Esophagus mucosa (tissue), 1 donor: ENCODE results near the gene GADL1. TPM values are rescaled to one million over a fixed set of nuclear protein-coding genes. Genes with fewer than 3 reads are reported as not detected.

ENCODE experiments used
- ATAC-seq: fragments of 200-7000 bp; cut with Tn5 transposase; one replicate; pipeline ENCODE4 v1.9.1; 2020
- total RNA-seq: library from RNA; stranded (reverse); gene quantifications from one replicate; pipeline ENCODE4 v1.2.4, GENCODE V29; 2023
- donor health status: DM: yes; HTN: yes; CAD: no.

GADL1 gene
- total RNA-seq, 1 donor from 2014 or later = not detected

DNA sequence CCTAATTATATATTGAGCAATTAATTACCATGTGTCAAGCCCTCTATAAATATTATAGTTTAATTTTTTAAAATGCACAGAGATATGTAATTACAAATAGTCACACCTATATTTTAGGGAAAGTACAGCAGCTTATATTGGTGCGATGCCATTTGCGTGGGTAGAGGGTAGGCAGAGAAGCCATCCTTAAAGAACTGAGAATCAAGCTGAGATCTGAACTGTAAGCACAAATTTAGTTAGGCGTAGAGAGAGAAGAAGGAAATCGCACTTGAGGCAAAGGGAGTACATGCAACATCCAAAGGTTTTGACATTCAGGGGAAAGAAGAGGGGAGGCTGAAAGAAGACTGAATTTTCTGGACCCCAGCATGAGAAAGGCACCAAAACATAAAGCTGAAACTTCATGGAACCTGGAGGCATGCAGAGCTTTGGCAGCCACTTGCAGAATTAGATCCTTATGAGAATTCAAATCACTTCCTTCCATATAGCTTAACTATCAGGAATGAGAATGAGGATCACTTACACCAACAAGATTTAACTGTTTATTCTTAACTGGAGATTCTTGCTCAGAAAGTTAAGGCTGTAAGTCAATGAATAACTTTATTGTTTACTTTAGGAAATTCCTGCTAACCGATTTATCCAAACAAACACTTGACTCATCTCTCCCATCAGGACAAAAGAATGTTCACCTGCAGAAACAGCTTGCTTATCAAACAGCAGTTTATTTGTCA is 173.7 kb downstream of the GADL1 start:
- no peak for ATAC-seq

DNA sequence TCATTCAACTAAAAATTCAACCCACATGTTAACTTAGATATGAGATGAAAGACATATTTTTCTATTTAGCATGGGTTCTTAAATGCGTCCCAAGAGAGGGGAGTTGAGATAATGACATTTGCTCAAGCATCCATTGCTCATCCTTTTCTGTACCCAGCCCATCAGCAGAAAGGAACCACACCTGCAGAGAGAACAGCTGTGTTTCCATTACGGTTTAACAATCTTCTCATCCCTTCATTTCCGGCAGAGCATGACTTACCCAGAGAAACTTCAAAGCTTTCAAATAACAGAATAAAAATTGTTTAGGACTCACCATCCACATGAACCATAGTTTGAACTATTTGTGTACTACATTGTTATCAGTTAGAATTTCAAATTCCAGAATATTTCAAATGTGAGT is 174.9 kb downstream of the GADL1 start:
- no peak for ATAC-seq

DNA sequence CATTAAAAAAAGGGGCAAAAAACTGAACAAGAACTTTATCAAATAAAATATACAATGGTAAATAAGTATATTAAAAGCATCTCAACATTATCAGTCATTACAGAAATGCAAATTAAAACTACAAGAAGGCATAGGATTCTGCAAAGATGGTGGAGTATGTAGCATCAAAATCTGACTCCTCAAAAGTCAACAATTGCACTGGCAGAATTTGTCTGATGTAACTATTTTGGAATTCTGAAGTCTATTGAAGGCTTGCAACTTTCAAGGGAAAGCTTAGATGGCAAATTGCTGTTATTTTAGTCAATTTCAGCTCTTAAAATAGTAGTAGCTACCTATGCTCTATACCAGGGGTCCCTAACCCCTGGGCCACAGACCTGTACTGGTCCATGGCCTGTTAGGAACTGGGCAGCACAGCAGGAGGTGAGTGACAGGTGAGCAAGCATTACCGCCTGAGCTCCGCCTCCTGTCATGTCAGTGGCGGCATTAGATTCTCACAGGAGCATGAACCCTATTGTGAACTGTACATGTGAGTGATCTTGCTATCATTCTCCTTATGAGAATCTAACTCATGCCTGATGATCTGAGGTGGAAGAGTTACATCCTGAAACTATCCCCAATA is 180.5 kb downstream of the GADL1 start:
- ATAC-seq = no peak

DNA sequence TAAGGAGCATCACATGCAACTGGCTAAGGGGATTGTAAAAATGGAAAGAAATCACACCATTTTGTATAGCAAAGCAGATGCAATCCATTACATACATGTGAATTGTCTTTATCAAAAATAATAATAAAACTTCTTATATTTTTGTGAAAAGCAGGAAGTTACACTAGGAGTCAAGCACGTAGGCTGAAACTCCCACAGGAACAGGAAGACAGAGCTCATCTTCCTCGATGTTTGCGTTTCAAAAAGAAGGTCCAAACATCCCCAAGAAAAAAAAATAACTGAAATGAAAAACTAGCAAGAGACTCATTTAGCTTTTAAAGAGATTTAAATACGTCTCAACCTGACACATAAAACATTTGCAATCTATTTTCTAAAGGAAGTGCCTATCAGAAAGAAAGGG is 181.5 kb downstream of the GADL1 start:
- no peak for ATAC-seq

DNA sequence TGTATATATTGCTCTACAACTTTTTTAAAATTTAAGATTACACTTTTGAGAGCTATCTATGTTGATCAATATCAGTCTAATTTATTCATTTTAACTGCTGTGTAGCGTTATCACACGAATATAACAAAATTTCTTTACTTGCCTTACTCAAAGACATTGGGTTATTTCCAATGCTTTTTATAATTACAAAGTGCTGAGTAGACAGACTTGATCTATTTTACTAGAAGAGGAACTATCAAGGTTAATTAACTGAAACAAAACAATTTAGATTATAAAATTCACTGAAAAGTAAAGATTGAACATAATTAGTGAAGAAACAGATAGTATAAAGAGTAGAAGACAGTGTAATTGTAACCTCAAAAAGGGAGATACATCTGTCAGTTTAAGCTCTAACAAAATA is 182.6 kb downstream of the GADL1 start:
- ATAC-seq = no peak

DNA sequence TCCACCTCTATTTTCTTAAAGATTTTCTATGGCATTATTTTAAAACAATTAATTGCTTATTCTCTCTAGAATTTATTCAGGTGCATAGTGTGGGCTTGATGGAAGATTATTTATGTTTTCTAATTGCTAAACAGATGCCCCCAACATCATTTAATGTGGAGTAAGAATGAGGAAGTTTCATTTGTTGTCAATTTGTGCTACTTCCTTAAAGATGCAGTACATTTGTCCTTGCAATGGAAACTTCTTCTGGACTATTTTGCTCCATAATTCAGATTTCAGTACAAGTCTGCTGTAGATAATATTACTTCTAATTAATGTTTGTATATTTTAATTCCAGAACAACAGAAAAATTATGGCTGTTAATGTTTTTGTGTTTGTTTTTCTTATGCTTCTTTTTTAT is 183.3 kb downstream of the GADL1 start:
- ATAC-seq = no peak

DNA sequence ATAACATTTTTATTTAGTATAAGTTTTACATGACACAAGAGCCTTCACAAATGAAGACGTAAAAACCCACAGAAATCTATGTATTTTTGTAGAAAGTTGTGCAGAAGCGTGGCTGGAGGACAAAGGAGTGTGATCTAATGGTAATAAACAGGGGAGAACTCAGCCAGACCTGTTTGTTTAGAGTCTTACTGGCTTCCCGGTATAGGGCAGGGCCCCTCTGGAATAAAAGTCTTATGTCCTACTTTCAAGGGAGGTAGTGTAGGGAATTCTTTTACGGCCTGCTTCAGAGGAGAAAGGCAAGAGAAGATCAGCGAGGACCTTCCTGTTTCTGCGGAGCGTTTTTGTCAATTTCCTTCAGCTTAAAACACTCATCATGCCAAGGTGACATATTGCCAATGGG is 184.4 kb downstream of the GADL1 start:
- no peak for ATAC-seq

DNA sequence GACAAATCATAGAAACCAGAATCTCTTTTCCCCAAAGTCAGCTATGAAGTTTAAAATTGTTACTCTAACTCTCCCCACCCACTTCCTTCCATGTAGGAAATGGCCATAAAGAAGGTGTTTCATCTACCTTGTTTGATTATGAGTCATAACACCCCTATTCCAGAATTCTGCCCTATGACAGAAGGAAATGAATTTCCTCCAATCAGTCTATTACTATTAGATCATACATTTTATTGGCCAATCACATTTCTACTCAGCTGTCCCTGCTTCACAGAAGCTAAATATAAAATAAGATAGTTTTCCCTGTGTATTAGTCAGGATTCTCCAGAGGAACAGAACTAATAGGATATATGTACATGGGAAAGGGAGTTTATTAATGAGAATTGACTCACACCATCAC is 186.0 kb downstream of the GADL1 start:
- no peak for ATAC-seq

DNA sequence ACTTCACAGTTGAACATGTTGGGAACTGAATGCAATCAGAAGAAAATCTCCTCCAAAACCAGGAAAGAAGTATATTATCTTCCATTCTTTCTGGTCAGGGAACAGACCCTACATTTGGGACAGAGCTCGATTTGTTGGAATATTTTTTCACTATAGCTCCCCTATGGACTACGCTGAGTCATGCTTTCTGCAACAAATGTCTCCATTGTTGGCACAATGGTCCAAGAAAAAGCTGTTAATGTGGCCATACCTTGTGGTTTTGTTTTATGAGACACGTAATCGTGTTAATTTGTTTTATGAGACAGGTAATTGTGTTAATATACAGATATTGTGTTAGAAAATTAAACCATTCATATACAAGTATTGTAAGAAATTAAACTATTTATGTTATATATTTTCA is 186.6 kb downstream of the GADL1 start:
- no peak for ATAC-seq

DNA sequence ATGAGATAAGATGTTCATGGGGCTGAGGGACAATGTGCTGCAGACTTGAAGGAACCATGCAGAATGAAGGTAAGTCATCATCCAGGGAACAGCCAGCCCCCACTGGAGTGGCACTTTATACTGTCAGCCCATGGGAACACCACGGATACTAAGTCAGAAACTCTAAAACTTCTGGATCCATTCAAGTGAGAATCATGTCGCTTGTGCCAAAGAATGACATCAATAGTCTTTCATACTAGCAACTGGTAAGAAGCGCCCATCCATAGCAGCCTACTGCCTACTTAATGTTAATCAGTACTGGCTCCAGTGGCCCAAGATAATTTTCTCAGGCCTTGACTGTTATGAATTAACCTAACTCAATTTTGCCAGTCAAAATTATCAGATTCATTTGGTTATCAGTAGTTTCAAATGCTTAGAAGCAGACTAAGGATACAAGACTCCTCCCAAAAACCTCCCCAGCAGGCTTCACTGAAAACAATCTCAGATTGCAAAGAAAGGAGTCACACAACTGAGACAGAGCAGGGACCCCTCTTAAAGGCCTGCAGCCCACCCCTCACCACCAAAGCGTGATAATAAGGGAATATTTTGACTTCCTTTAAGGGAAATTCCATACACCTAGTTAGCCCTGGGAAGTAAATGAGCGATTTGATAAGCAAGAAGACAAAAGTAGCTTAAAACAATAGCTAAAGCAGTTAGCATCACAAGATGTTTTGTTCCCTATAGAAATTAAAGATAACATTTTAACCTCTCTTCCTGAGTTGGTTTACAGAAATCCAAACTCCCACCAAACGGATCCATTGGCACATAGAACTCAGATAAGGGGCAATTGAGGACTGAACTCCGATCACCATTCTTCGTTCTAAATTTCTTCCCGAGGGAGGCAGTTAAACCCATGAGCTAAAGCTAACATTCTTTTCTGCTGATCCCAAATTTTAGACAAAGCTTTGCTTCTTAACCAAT is 189.2 kb downstream of the GADL1 start:
- ATAC-seq = no peak

DNA sequence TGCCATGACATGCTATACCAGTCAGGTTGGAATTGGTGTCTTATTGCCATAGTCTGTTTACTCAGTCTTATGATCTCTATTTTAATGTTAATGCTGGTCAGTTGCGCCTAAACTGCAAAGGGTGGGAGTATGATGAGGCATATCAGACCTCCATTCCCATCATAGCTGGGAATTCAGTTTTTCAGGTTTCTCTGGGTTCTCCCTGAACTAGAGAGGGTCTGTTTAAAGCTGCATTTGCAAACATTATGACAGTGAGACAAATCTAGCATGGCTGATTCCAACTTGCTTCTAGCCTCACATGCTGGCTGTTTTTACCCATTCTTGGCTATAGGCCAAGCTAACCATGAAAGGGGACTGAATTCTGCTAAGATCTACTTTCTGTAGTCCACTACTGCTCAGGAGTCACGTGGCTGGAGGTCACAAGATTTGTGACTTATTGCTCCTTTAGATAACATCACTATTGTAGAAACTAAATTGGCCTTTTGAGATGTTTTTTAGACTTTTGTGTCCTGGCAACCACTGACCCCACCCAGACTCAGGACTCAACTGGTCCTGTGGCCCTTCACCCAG is 191.5 kb downstream of the GADL1 start:
- ATAC-seq = no peak

DNA sequence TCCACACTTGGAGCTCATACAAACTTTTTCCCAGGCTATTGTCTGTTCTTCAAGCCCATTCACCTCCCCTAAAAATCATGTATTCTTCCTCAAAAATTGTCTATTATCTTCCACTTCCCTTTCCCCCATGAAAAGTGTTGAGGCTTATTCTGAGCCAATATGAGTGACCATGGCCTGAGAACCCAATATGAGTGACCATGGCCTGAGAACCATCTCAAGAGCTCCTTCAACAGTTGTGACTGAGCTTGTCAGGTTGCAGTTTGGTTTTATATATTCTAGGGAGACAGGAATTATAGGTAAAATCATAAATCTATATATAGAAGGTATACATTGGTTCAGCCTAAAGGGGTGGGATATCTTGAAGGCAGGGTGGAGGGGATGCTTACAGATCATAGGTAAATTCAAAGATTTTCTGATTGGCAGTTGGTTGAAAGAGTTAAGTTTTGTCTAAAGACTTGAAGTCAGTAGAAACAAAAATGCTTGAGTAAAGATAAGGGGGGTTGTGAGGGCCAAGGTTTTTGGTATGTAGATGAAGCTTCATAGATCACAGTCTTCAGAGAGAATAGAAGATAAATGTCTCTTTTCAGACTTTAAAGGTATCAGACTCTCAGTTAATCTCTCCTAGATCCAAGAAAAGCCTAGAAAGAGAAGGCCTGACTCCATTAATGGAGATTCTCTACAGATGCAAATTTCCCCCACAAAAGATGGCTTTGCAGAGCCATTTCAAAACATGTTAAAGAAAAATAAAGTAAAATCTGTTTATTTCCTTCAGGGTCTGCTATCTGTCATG is 192.2 kb downstream of the GADL1 start:
- no peak for ATAC-seq

DNA sequence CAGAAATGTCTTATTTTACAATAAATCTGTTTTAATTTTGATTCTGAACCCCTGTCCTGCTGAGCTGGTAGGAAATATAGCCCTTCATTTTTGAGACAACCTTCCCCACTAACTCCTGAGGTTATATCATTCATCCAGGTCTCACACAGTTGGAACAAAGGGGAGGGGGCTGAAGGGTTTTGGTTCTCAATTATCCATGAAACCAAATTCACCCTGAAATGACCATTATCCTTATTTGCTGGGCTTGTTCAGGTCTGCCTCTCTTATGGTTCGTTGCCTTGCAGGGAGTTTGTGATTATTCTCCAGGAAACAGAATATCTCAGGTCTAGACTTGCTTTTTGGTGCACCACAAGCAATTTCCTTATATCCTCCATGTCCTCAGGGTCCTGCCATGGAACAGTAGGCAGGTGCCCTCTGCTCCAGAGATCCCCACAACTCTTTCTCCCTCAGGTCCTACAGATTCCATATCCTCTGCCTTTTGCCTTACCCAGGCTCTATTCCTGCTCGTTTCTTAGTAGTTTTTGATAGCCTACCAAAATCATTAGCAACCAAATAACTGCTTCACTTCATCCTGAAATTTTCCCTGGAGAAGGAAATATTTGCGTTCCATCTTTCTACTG is 193.6 kb downstream of the GADL1 start:
- no peak for ATAC-seq

DNA sequence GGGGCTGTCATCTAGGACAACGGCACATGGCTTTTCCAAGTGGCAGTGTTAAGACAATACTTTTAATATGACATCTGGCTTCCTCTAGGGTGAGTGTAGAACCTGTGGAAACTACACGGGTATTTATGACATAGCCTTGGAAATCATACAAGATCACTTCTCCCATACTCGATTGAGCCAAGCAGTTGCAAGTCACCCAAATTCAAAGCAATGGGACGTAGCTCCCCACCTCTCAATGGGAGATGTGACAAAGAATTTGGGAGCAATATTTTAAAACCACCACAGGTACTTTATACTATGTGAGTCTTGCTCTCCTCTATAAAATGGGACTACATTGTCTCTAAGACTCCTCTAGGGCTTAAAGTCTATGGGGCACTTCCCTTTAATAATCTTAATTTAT is 194.5 kb downstream of the GADL1 start:
- no peak for ATAC-seq

DNA sequence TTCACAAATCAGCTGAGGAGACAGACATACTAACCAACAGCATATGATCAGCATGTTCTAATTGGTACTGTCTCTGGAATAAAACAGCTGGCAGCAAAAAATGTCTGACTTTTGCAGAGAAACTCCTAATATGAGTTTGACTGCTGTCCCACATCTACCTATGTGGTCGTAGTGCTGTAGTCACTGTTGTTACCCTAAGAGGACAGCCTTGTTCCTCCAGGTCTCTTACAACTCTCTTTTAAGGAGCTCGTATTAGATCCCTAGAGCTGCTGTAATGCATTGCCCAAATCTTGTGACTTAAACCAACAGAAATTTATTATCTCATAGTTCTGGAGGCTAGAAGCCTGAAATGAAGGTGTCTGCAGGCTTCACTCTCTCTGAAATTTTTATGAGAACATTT is 195.9 kb downstream of the GADL1 start:
- ATAC-seq = no peak

DNA sequence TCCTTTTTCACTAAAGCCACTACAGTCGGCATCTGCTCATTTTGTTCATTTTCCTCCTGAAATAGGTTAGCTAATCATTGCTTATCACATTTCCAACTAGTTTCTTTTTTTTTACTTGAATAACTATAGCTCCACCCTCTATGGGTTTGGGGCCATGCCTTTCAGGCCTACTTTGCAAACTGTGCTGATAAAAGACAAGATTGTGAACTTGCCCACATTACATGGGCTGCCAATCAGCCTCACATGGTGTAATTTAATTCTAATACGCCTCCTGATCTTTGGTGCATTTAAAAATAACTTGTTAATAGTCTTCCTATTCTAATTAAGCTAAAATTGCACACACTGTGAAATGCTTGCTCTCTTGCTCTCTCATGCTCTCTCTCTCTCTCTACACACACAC is 197.6 kb downstream of the GADL1 start:
- no peak for ATAC-seq

DNA sequence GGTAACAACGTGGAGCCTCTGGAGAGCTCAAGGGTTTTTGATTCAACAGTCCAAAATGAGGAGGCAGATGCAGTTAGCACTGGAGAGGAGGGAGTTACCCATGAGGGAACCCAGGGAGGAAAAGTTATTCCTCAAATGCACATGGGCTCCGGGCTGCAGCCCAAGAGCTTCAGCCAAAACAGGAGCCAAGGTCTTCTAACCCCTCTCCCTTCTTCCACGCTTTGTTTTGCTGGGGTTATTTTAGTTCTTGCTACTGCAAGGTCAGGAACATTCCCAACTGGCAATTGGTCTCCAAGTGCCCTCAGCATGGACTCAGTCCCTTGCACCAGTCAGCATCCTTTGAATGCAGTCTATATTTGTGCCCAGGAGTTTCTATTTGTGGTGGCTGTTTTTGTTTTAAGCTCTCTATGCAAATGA is 198.1 kb downstream of the GADL1 start:
- no peak for ATAC-seq

DNA sequence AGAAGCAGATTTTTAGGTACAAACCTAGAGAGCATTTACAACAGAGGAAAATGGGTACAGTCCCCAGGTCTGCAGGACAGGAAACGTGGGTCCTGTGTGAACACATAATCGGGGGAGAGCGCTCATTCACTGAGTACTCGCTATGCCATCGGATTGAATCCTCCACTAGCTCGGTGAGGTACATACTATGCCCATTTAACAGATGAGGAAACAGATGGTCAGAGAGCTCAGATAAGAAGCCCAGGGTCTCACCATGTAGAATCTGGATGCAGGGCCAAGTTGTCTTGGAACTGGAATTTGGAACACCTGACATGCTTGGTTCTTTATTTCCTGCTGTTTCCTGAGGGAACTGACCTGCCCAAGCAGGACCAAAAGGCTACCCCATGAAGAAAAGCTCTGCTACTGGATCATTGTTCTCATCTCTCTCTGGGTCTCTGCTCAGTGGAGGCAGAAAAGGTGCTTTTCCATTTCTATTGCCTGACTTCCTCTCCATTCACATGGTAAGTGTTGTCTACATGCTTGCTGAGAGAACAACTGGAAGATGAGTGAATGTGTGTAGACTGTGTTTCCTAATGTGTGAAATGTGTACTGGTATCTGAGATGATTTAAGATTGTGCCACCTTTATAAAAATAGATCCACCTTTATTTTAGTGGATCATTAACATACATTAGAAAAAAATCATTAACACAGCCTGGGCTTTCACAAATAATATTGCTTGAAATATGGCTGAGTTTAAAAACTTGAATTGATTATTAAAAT is 199.0 kb downstream of the GADL1 start:
- ATAC-seq = no peak

DNA sequence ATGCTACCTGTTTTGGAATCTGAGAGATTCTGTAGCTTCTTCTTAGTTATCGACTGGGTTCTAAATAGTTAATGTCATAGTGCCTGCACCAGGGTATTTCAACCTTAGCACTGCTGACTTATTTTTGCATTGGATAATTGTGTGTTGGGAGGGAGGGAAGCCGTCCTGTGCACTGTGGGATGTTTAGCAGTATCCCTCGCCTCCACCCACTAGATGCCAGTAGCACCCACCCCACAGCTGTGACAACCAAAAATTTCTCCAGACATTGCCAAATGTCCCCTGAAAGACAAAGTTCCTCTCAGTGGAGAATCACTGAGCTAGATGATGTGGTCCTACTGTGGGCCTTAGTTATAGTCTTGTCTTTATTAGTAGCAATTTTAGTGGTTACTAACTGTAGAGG is 199.8 kb downstream of the GADL1 start:
- ATAC-seq = no peak

DNA sequence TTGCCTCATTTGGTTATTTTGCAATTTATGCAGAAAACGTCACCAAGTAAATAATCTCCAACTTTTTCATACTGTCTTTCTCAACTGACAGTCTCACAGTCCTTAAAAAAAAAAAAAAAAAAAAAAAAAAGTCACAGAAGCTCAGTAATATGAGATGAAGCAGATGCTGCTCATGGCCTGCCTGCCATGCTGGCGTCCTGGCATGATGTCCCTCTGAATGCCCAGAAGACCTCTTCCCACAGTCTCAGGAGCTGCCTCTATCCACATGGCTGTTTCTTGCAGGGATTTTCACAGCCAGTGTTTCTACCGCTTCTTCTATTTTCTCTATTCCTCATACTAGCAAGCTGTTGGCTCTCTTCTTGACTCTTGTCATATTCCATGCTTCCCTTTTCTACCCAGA is 200.3 kb downstream of the GADL1 start:
- ATAC-seq = no peak
